ENCODE results near the gene NOP53. TPM values are rescaled to one million over a fixed set of nuclear protein-coding genes. Genes with fewer than 3 reads are reported as not detected.

The NOP53 gene
- total and polyA plus RNA-seq, 2 of the 13 experiments (the other 11 are each of a cell fraction or from before 2014, with no cell fraction given), result 53.9 to 141 TPM

DNA sequence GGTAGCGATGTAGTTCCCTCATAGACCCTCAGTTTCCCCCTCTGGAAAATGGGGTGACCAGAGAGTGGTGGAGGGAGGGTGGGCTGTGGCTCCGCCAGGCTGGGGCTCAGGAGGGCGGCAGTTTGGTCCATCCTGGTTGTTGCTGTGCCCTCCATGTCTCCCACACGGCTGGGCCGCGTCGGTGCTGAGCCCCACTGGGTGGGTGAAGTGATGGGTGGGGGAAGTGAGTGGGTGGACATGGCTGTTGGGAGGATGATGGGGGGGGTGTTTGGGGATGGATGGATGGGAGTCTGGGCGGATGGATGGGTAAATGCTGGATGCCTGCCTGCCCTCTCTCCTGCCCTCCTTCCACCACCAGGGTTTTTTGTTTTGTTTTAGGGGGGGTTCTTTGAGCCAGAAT lies 48.7 kb upstream of the NOP53 start:
- H4K20me1 ChIP-seq (ENCODE audit: insufficient read depth, low read length), result no peaks in the 10 kb centered on the region
- no peaks in the 10 kb centered on the region for H3K9me3 ChIP-seq (ENCODE audit: low read length)
- WGBS (ENCODE audit: low lambda C conversion rate), result 95% methylated on average over 3 of the region's 8 CpGs
- BruUV-seq (replicated peaks), result no TSS peak
- in situ Hi-C loops (cut with HindIII; ENCODE audit: extremely low pct_ligation_motif_present, low pct_unique_long_range_greater_than_20kb) (loop anchor here (5.0 to 10.0 kb wide), 4 partner anchors 92 to 259 kb away; partner anchors contain the start of genes BICRA and NAPA), intact Hi-C loops (cut with micrococcal nuclease; ENCODE audit: unreplicated experiment) (no loop called here)
- FAIRE-seq (no peak), ATAC-seq (no peak), DNase-seq (ENCODE audit: low spot score) (no peak)
- peaks cover 4% of the 10 kb centered on the region; the same call in 1 of the 2 replicates for H3K4me1 ChIP-seq (ENCODE audit: insufficient read depth, low read length)
- H3K27me3 ChIP-seq (ENCODE audit: control insufficient read depth in 1 of 2, insufficient read depth in 2 of 2, low read length in 2 of 2), result no peaks in the 10 kb centered on the region
- H3K4me3 ChIP-seq (replicated peaks in 1 of 3; ENCODE audit: insufficient read depth in 1 of 3, low read depth in 2 of 3, low read length in 3 of 3), result no peak overlapping the region
- ChIA-PET CTCF (ENCODE audit: low intra/inter-chr PET ratio, low total read pairs) (interaction anchor here (2.4 to 3.6 kb wide), 2 partner anchors 156 to 260 kb away, joined by 8 to 28 read pairs; no protein-coding TSS in a partner anchor), POLR2A (interaction anchor here (1.1 kb wide), 1 partner anchor 208 kb away, joined by 3 read pairs; no protein-coding TSS in a partner anchor)
- no peaks in the 10 kb centered on the region for H3K79me2 ChIP-seq (ENCODE audit: insufficient read depth, low read length)
- H3K4me2 ChIP-seq (ENCODE audit: low read depth, low read length), result no peak overlapping the region
- no peak overlapping the region for H2AFZ ChIP-seq (ENCODE audit: low read length)
- no peak overlapping the region for H3K9ac ChIP-seq (ENCODE audit: insufficient read depth, low read depth, low read length)
- TF ChIP-seq ZNF629 (CRISPR knock-in tag; conservative IDR thresholded peaks at IDR 0.05), result peak; percentile 42; the same call in 1 of the 2 replicates
- no peak for TF ChIP-seq RAD51 (IDR thresholded peaks at IDR 0.05; ENCODE audit: borderline replicate concordance)
- TF ChIP-seq MXD3 (CRISPR knock-in tag; IDR thresholded peaks at IDR 0.05), result no peak
- no peak overlapping the region for H3K27ac ChIP-seq (ENCODE audit: extremely low read length, insufficient read depth, low read length)
- H3K36me3 ChIP-seq (replicated peaks in 1 of 2; ENCODE audit: control insufficient read depth in 1 of 2, insufficient read depth in 2 of 2, low read length in 2 of 2), result peaks cover 1 to 5% of the 10 kb centered on the region in 2 experiments; a peak in 2 of 5 replicates

GRCh38 chr19:47697863-47698609 lies 47.3 kb upstream of the NOP53 start:
- H3K9me3 ChIP-seq (ENCODE audit: low read length), result no peaks in the 10 kb centered on the region
- FAIRE-seq (peak; percentile 79), DNase-seq (ENCODE audit: low spot score) (peak; percentile 67), ATAC-seq (peak; percentile 78)
- H2AFZ ChIP-seq (ENCODE audit: low read length), result no peak overlapping the region
- in situ Hi-C loops (cut with HindIII; ENCODE audit: extremely low pct_ligation_motif_present, low pct_unique_long_range_greater_than_20kb), result loop anchor here (5.0 to 10.0 kb wide), 4 partner anchors 93 to 261 kb away; partner anchors contain the start of genes BICRA and NAPA
- ChIA-PET CTCF (ENCODE audit: low intra/inter-chr PET ratio, low total read pairs) (interaction anchor here (0.7 to 3.6 kb wide), 4 partner anchors 45 to 262 kb away, joined by 3 to 28 read pairs (median 6); partner anchors contain the start of gene KPTN), POLR2A (no interaction called here)
- intact Hi-C loops (cut with micrococcal nuclease; ENCODE audit: unreplicated experiment), result loop anchor here (1.0 to 2.0 kb wide), 4 partner anchors 90 to 262 kb away; no protein-coding TSS in a partner anchor
- no peak overlapping the region for H3K27ac ChIP-seq (ENCODE audit: extremely low read length, insufficient read depth, low read length)
- no peaks in the 10 kb centered on the region for H3K27me3 ChIP-seq (ENCODE audit: control insufficient read depth in 1 of 2, insufficient read depth in 2 of 2, low read length in 2 of 2)
- BruUV-seq (replicated peaks), result no TSS peak
- no peak overlapping the region for H3K4me3 ChIP-seq (replicated peaks in 1 of 3; ENCODE audit: insufficient read depth in 1 of 3, low read depth in 2 of 3, low read length in 3 of 3)
- H4K20me1 ChIP-seq (ENCODE audit: insufficient read depth, low read length), result no peaks in the 10 kb centered on the region
- peaks cover 1 to 5% of the 10 kb centered on the region in 2 experiments; a peak in 2 of 5 replicates for H3K36me3 ChIP-seq (replicated peaks in 1 of 2; ENCODE audit: control insufficient read depth in 1 of 2, insufficient read depth in 2 of 2, low read length in 2 of 2)
- H3K79me2 ChIP-seq (ENCODE audit: insufficient read depth, low read length), result no peaks in the 10 kb centered on the region
- no peak overlapping the region for H3K9ac ChIP-seq (ENCODE audit: insufficient read depth, low read depth, low read length)
- no peak overlapping the region for H3K4me2 ChIP-seq (ENCODE audit: low read depth, low read length)
- WGBS (ENCODE audit: low lambda C conversion rate), result 59% methylated on average over 15 of the region's 21 CpGs
- peaks cover 4% of the 10 kb centered on the region; the same call in 1 of the 2 replicates for H3K4me1 ChIP-seq (ENCODE audit: insufficient read depth, low read length)
- TF ChIP-seq NRL (CRISPR knock-in tag; IDR thresholded peaks at IDR 0.05; ENCODE audit: borderline replicate concordance), result peak; percentile 59; the same call in 1 of the 2 replicates
- 0 out of 2 replicates have a peak, but pooled peaks have one; percentile 47 for TF ChIP-seq TGIF2 (CRISPR knock-in tag; IDR thresholded peaks at IDR 0.05)
- TF ChIP-seq ZNF687 (CRISPR knock-in tag; IDR thresholded peaks at IDR 0.05), result peak; percentile 40
- TF ChIP-seq ZNF607 (CRISPR knock-in tag; IDR thresholded peaks at IDR 0.05; ENCODE audit: borderline replicate concordance), result peak; percentile 42; the same call in 1 of the 2 replicates
- peak; percentile 8; the same call in 1 of the 2 replicates for TF ChIP-seq KDM1A (CRISPR knock-in tag; IDR thresholded peaks at IDR 0.05)
- TF ChIP-seq, protein P1, sequence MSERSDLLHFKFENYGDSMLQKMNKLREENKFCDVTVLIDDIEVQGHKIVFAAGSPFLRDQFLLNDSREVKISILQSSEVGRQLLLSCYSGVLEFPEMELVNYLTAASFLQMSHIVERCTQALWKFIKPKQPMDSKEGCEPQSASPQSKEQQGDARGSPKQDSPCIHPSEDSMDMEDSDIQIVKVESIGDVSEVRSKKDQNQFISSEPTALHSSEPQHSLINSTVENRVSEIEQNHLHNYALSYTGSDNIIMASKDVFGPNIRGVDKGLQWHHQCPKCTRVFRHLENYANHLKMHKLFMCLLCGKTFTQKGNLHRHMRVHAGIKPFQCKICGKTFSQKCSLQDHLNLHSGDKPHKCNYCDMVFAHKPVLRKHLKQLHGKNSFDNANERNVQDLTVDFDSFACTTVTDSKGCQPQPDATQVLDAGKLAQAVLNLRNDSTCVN (CRISPR knock-in tag; IDR thresholded peaks at IDR 0.05; ENCODE audit: borderline replicate concordance), result 0 out of 2 replicates have a peak, but pooled peaks have one; percentile 20
- no peak for TF ChIP-seq ZNF382 (CRISPR knock-in tag; IDR thresholded peaks at IDR 0.05; ENCODE audit: borderline replicate concordance)
